ENCODE results near the gene EFR3B.

- no peak for TF ChIP-seq RAD21 (IDR thresholded peaks at IDR 0.05; ENCODE audit: low read depth)
- TF ChIP-seq, protein P1, sequence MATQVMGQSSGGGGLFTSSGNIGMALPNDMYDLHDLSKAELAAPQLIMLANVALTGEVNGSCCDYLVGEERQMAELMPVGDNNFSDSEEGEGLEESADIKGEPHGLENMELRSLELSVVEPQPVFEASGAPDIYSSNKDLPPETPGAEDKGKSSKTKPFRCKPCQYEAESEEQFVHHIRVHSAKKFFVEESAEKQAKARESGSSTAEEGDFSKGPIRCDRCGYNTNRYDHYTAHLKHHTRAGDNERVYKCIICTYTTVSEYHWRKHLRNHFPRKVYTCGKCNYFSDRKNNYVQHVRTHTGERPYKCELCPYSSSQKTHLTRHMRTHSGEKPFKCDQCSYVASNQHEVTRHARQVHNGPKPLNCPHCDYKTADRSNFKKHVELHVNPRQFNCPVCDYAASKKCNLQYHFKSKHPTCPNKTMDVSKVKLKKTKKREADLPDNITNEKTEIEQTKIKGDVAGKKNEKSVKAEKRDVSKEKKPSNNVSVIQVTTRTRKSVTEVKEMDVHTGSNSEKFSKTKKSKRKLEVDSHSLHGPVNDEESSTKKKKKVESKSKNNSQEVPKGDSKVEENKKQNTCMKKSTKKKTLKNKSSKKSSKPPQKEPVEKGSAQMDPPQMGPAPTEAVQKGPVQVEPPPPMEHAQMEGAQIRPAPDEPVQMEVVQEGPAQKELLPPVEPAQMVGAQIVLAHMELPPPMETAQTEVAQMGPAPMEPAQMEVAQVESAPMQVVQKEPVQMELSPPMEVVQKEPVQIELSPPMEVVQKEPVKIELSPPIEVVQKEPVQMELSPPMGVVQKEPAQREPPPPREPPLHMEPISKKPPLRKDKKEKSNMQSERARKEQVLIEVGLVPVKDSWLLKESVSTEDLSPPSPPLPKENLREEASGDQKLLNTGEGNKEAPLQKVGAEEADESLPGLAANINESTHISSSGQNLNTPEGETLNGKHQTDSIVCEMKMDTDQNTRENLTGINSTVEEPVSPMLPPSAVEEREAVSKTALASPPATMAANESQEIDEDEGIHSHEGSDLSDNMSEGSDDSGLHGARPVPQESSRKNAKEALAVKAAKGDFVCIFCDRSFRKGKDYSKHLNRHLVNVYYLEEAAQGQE (IDR thresholded peaks at IDR 0.05; ENCODE audit: low read depth) = no peak
- no peak for TF ChIP-seq NFIC (IDR thresholded peaks at IDR 0.05)
- no peak for TF ChIP-seq TEAD4 (IDR thresholded peaks at IDR 0.05)
- no peak for TF ChIP-seq EP300 (IDR thresholded peaks at IDR 0.05; ENCODE audit: borderline replicate concordance)
- TF ChIP-seq MAX (IDR thresholded peaks at IDR 0.05) = no peak
- TF ChIP-seq CEBPB (IDR thresholded peaks at IDR 0.05) = no peak
- TF ChIP-seq YY1 (IDR thresholded peaks at IDR 0.05; ENCODE audit: low read depth) = no peak
- no peak for TF ChIP-seq FOXM1 (IDR thresholded peaks at IDR 0.05; ENCODE audit: borderline replicate concordance, low read depth)
- TF ChIP-seq TAF1 (IDR thresholded peaks at IDR 0.05; ENCODE audit: low read depth) = no peak
These were observed 15.8 kb upstream of the EFR3B start for GRCh38 chr2:25026008-25026530.
